ENCODE measurements around the gene TMPRSS12. TPM values are rescaled to one million over a fixed set of nuclear protein-coding genes. Genes with fewer than 3 reads are reported as not detected.

The TMPRSS12 gene
- total and polyA plus RNA-seq, 9 of the 15 experiments (the other 6 are each of a cell fraction or from before 2014, with no cell fraction given) = 0.04 TPM; not detected in 8

- Histone ChIP-seq H3K9me1 (ENCODE audit: control insufficient read depth, insufficient read depth, low read length) (no peaks in the 10 kb centered on the region), H3K79me2 (ENCODE audit: control insufficient read depth, insufficient read depth, low read length) (no peaks in the 10 kb centered on the region), H3K4me1 (replicated peaks in 1 of 2; ENCODE audit: control insufficient read depth in 2 of 2, insufficient read depth in 2 of 2, low read length in 2 of 2) (peaks cover 5 to 36% of the 10 kb centered on the region in 2 experiments), H3K4me3 (no peak overlapping the region), H3K36me3 (ENCODE audit: control insufficient read depth, insufficient read depth, low read length) (no peaks in the 10 kb centered on the region; the same call in 2 of the 3 replicates), H3K9me3 (replicated peaks; ENCODE audit: control insufficient read depth, insufficient read depth, low read depth, low read length) (peaks cover 13% of the 10 kb centered on the region), H3K27me3 (ENCODE audit: control insufficient read depth in 2 of 2, insufficient read depth in 2 of 2, low read length in 2 of 2) (no peaks in the 10 kb centered on the region), H3K9ac (ENCODE audit: insufficient read depth in 1 of 2, low read depth in 2 of 2, low read length in 2 of 2) (peak overlapping the region in 1 of 2 experiments; percentile 15; a peak in 1 of 4 replicates), H2AFZ (ENCODE audit: low read depth, low read length) (no peak overlapping the region), H3K4me2 (ENCODE audit: insufficient read depth, low read length) (no peak overlapping the region; the same call in 1 of the 2 replicates), H4K20me1 (replicated peaks; ENCODE audit: control insufficient read depth, insufficient read depth, low read length) (no peaks in the 10 kb centered on the region), H3K27ac (ENCODE audit: extremely low read depth, low read depth, low read length) (peak overlapping the region; percentile 38; the same call in 1 of the 3 replicates)
- FAIRE-seq = no peak
- peak in 2 of 4 experiments; percentile 23 to 32 for DNase-seq (ENCODE audit: extremely low read depth in 1 of 4, low spot score in 3 of 4)
- ChIA-PET POLR2A (interaction anchor here (0.6 to 1.0 kb wide), 4 partner anchors 9 to 684 kb away, joined by 3 to 6 read pairs (median 4); a partner anchor contains a TSS), CTCF (ENCODE audit: low intra/inter-chr PET ratio) (interaction anchor here (0.7 kb wide), 1 partner anchor 314 kb away, joined by 3 read pairs; no protein-coding TSS in a partner anchor)
- no peak; the same call in 1 of the 3 replicates for ATAC-seq
- in situ Hi-C loops (cut with MboI) = no loop called here
- BruUV-seq (replicated peaks) = no TSS peak
- intact Hi-C loops (cut with micrococcal nuclease) = no loop called here
- WGBS (ENCODE audit: insufficient coverage, low coverage, missing lambda C conversion rate) = 48% methylated on average over 8 of the region's 9 CpGs
- TF ChIP-seq MGA (IDR thresholded peaks at IDR 0.05) = peak; percentile 75
- no peak for TF ChIP-seq POLR2AphosphoS5 (IDR thresholded peaks at IDR 0.05; ENCODE audit: control insufficient read depth, insufficient read depth, low read depth, low read length)
- TF ChIP-seq SIN3A (IDR thresholded peaks at IDR 0.05; ENCODE audit: borderline replicate concordance in 2 of 2, control insufficient read depth in 1 of 2, low read depth in 2 of 2, low read length in 2 of 2) = no peak
- TF ChIP-seq SOX6 (IDR thresholded peaks at IDR 0.05) = peak; percentile 96
- peak; percentile 9; the same call in 1 of the 2 replicates for TF ChIP-seq STAT5A (IDR thresholded peaks at IDR 0.05; ENCODE audit: borderline replicate concordance, low read length)
- peak in 1 of 2 experiments; percentile 60; a peak in 1 of 4 replicates for TF ChIP-seq TEAD1 (CRISPR knock-in tag; IDR thresholded peaks at IDR 0.05)
- TF ChIP-seq TFE3 (CRISPR knock-in tag; IDR thresholded peaks at IDR 0.05) = no peak
Observed at GRCh38 chr12:50936821-50937530, 94.2 kb downstream of the TMPRSS12 start.
